ENCODE measurements around the gene SFT2D2. TPM values are rescaled to one million over a fixed set of nuclear protein-coding genes. Genes with fewer than 3 reads are reported as not detected.

SFT2D2 gene
- 39.7 TPM for total RNA-seq

GRCh38 chr1:168225476-168226190 lies at the start of gene SFT2D2:
Gene SFT2D2 (plus strand): TSS chr1:168226004. CDS start chr1:168226080, 76 bp downstream.

GRCh38 chr1:168178638-168179437 lies 47.0 kb upstream of the SFT2D2 start, which contains the start of gene TIPRL:
Gene TIPRL (plus strand): TSS chr1:168178962. CDS start chr1:168179078, 116 bp downstream.

GRCh38 chr1:168280296-168280927 lies 54.6 kb downstream of the SFT2D2 start, which contains the start of gene TBX19:
Gene TBX19 (plus strand): TSS chr1:168280877. CDS start chr1:168281091, 214 bp downstream.

Small RNAs within 50 kb of the gene (small RNA-seq; reads per million reads assigned to genes)
- gene AL021397.1 (ENCODE audit: low replicate concordance) (not detected), gene RNU6-1310P (ENCODE audit: low replicate concordance) (not detected)

Other genes starting within 250 kb of the SFT2D2 start
- gene GPR161, start 89.1 kb upstream of the SFT2D2 start, total RNA-seq: 14.5 TPM
- gene TIPRL, start 47.0 kb upstream of the SFT2D2 start, total RNA-seq: 27.7 TPM
- 2.0 TPM for gene TBX19, start 54.9 kb downstream of the SFT2D2 start, total RNA-seq